ENCODE results near the gene ULK1. TPM values are rescaled to one million over a fixed set of nuclear protein-coding genes. Genes with fewer than 3 reads are reported as not detected.
A peak's percentile ranks its signal among the peaks of the same experiment; 100 is the strongest.

ULK1 gene
- total RNA-seq, 1 experiment from 2014 or later = 34.2 TPM

DNA sequence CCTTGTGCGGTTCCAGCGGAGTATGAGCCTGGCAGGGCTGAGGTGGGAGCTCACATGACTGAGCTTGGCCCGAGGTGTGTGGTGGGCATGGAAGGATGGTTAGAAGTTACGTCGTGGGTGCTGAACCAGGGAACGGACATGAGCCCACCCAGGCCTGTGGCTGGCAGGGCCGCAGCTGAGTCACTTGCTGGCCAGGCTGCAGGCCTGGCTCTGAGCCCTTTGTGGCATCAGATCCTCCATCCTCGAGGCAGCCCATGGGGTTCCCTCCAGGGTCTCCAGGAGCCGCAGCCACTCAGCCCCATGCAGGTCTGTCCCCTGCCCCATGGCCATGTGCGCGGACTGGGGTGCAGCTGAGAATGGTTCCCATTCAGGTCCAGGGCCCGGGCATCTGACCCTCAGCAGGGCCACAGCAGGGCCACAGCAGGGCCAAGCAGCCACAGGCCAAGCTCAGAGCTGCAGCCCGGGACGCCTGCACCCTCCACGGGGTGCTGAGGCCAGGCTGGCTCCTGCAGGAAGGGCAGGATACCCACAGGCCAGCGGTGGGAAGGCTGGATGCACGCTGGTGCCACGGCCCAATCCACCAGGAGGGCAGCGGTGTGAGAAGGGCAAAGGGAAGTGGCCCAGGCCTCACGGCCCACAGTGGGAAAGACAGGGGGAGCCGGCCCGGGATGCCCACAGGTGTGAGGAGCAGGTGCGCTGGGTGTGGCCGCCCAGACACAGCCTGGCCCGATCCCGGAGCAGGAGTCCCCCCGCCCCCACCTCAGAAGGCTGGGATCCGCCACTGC, 26.3 kb upstream of the ULK1 start:
- Histone ChIP-seq H3K9me2 (ENCODE audit: insufficient read depth) (no peaks in the 10 kb centered on the region), H3K4me3 (replicated peaks in 1 of 2; ENCODE audit: low read depth in 1 of 2, low read length in 2 of 2) (no peak overlapping the region), H3K27me3 (ENCODE audit: insufficient read depth, low read length) (no peaks in the 10 kb centered on the region), H3K4me2 (ENCODE audit: low read length) (no peak overlapping the region), H3K27ac (ENCODE audit: low read depth, low read length) (no peak overlapping the region), H3K9me3 (ENCODE audit: control insufficient read depth in 1 of 2, insufficient read depth in 1 of 2, low read depth in 1 of 2, low read length in 2 of 2) (no peaks in the 10 kb centered on the region), H3K79me2 (ENCODE audit: insufficient read depth, low read length) (no peaks in the 10 kb centered on the region), H4K20me1 (ENCODE audit: insufficient read depth) (no peaks in the 10 kb centered on the region), H3K36me3 (ENCODE audit: control insufficient read depth in 1 of 2, insufficient read depth in 2 of 2, low read length in 2 of 2) (no peaks in the 10 kb centered on the region), H2AFZ (ENCODE audit: low read depth, low read length, poor library complexity, severe bottlenecking) (no peak overlapping the region), H3K9ac (ENCODE audit: low read length) (no peak overlapping the region), H3K4me1 (ENCODE audit: control insufficient read depth in 1 of 2, insufficient read depth in 2 of 2, low read length in 2 of 2) (peaks cover 31 to 50% of the 10 kb centered on the region in 2 experiments)
- ChIA-PET POLR2A (no interaction called here), CTCF (no interaction called here), RAD21 (ENCODE audit: low non-redundant PET in 1 of 2, low total read pairs in 2 of 2, uncharacterized antibody in 2 of 2, unreplicated experiment in 2 of 2) (no interaction called here)
- ATAC-seq (no peak), DNase-seq (ENCODE audit: low read depth, low spot score) (no peak)
- TF ChIP-seq ZNF274 (IDR thresholded peaks at IDR 0.05; ENCODE audit: low read depth, low read length) (no peak), TCF7L2 (IDR thresholded peaks at IDR 0.05; ENCODE audit: borderline replicate concordance, extremely low read depth, insufficient read depth, insufficient read length) (no peak), EZH2phosphoT487 (IDR thresholded peaks at IDR 0.05; ENCODE audit: borderline replicate concordance) (no peak), YY1 (IDR thresholded peaks at IDR 0.05; ENCODE audit: extremely low read depth, insufficient replicate concordance, low read depth, low read length) (no peak), CBX3 (IDR thresholded peaks at IDR 0.05; ENCODE audit: low read depth) (no peak)
- intact Hi-C loops (cut with micrococcal nuclease) = no loop called here
- BruUV-seq (replicated peaks) = no TSS peak

GRCh38 chr12:131869871-131870418, 24.5 kb upstream of the ULK1 start:
- Histone ChIP-seq H3K79me2 (ENCODE audit: insufficient read depth, low read length) (no peaks in the 10 kb centered on the region), H3K27me3 (ENCODE audit: insufficient read depth, low read length) (no peaks in the 10 kb centered on the region), H3K4me1 (ENCODE audit: control insufficient read depth in 1 of 2, insufficient read depth in 2 of 2, low read length in 2 of 2) (peaks cover 28 to 40% of the 10 kb centered on the region in 2 experiments), H3K27ac (ENCODE audit: low read depth, low read length) (no peak overlapping the region), H2AFZ (ENCODE audit: low read depth, low read length, poor library complexity, severe bottlenecking) (no peak overlapping the region), H3K9ac (ENCODE audit: low read length) (no peak overlapping the region), H3K9me2 (ENCODE audit: insufficient read depth) (no peaks in the 10 kb centered on the region), H3K9me3 (ENCODE audit: control insufficient read depth in 1 of 2, insufficient read depth in 1 of 2, low read depth in 1 of 2, low read length in 2 of 2) (no peaks in the 10 kb centered on the region), H4K20me1 (ENCODE audit: insufficient read depth) (no peaks in the 10 kb centered on the region), H3K4me2 (ENCODE audit: low read length) (0 out of 2 replicates have a peak overlapping the region, but pooled peaks have one; percentile 22), H3K36me3 (ENCODE audit: control insufficient read depth in 1 of 2, insufficient read depth in 2 of 2, low read length in 2 of 2) (no peaks in the 10 kb centered on the region), H3K4me3 (replicated peaks in 1 of 2; ENCODE audit: low read depth in 1 of 2, low read length in 2 of 2) (no peak overlapping the region)
- ChIA-PET POLR2A (no interaction called here), RAD21 (ENCODE audit: low non-redundant PET in 1 of 2, low total read pairs in 2 of 2, uncharacterized antibody in 2 of 2, unreplicated experiment in 2 of 2) (no interaction called here), CTCF (no interaction called here)
- BruUV-seq (replicated peaks) = no TSS peak
- ATAC-seq = no peak
- DNase-seq (ENCODE audit: low read depth, low spot score) = no peak
- intact Hi-C loops (cut with micrococcal nuclease) = no loop called here
- peak; percentile 64; the same call in 1 of the 2 replicates for TF ChIP-seq JUND (IDR thresholded peaks at IDR 0.05)
- 0 out of 2 replicates have a peak, but pooled peaks have one; percentile 43 for TF ChIP-seq FOSL1 (IDR thresholded peaks at IDR 0.05; ENCODE audit: low read depth)
- TF ChIP-seq ATF3 (IDR thresholded peaks at IDR 0.05) = no peak

Measured in HCT116 (cell line).